GM12872 (cell line): ENCODE data around the gene RAB7A.
A peak's percentile ranks its signal among the peaks of the same experiment; 100 is the strongest.

Source experiments
- CTCF ChIP-seq: IDR thresholded peaks from 3 replicates; pipeline ENCODE4 v1.5.1; 2011; ENCODE audit warnings: low read depth, mild to moderate bottlenecking, low read length, moderate library complexity; ENCODE audit not compliant: insufficient read depth

Gene RAB7A

GRCh38 chr3:128851601-128852000 is 125.6 kb downstream of the RAB7A start:
- no peak for TF ChIP-seq CTCF

GRCh38 chr3:128853826-128854225 is 127.8 kb downstream of the RAB7A start:
- no peak for TF ChIP-seq CTCF

GRCh38 chr3:128854475-128854874 is 128.5 kb downstream of the RAB7A start:
- no peak for TF ChIP-seq CTCF

GRCh38 chr3:128855569-128855968 is 129.6 kb downstream of the RAB7A start:
- no peak for TF ChIP-seq CTCF

GRCh38 chr3:128858167-128858566 is 132.2 kb downstream of the RAB7A start:
- no peak for TF ChIP-seq CTCF

- TF ChIP-seq CTCF = no peak
Observed at GRCh38 chr3:128859630-128860029, 133.6 kb downstream of the RAB7A start.

GRCh38 chr3:128861491-128861890 is 135.5 kb downstream of the RAB7A start:
- TF ChIP-seq CTCF = no peak

- TF ChIP-seq CTCF = peak; percentile 47; the same call in 2 of the 3 replicates
Observed at GRCh38 chr3:128863560-128863959, 137.6 kb downstream of the RAB7A start.
